A549 (cell line): Measurements from ENCODE around the gene CDH22.

ENCODE experiments used
- CBX2 ChIP-seq: fragments of 200-600 bp; sonication (generic); IDR thresholded peaks from 2 replicates; pipeline ENCODE4 v1.6.1; 2016; ENCODE audit warnings: low read depth, mild to moderate bottlenecking, borderline replicate concordance
- CHD4 ChIP-seq: fragments of 200-600 bp; sonication (generic); IDR thresholded peaks from 2 replicates; pipeline ENCODE4 v1.6.1; 2016; ENCODE audit warnings: antibody characterized with exemption, mild to moderate bottlenecking, borderline replicate concordance
- EP300 ChIP-seq, 2 experiments: fragments of >200 bp; sonication (Bioruptor Twin); formaldehyde crosslinking; IDR thresholded peaks; 2 replicates in 1 of 2; 3 replicates in 1 of 2; pipeline ENCODE4 v1.6.1; 2016 to 2017
- HDAC2 ChIP-seq: fragments of 200-600 bp; sonication (generic); IDR thresholded peaks from 2 replicates; pipeline ENCODE4 v1.6.1; 2016
- JUN ChIP-seq, 2 experiments: fragments of >200 bp; sonication (Bioruptor Twin); formaldehyde crosslinking; IDR thresholded peaks; 2 replicates in 1 of 2; 3 replicates in 1 of 2; pipeline ENCODE4 v1.6.1; 2016 to 2017
- POLR2A ChIP-seq: IDR thresholded peaks from 2 replicates; pipeline ENCODE4 v1.6.1; 2012; ENCODE audit warnings: mild to moderate bottlenecking, low read length
- POLR2AphosphoS2 ChIP-seq: conservative IDR thresholded peaks from 2 replicates; pipeline ENCODE4 v1.6.1; 2012; ENCODE audit warnings: low read length, improper control_type of control experiment, inconsistent platforms
- RFX5 ChIP-seq: fragments of 450-650 bp; IDR thresholded peaks from 2 replicates; pipeline ENCODE4 v1.7.1; 2014; ENCODE audit warnings: antibody characterized with exemption, mild to moderate bottlenecking, moderate library complexity
- ZNF302 ChIP-seq: fragments of 250-450 bp; sonication (Bioruptor Pico); IDR thresholded peaks from 2 replicates; pipeline ENCODE4 v1.9.0; 2021; ENCODE audit warnings: inconsistent platforms, mild to moderate bottlenecking, moderate library complexity
- TF ChIP-seq, protein P1 (sequence below): fragments of >200 bp; sonication (Bioruptor Twin); formaldehyde crosslinking; IDR thresholded peaks from 3 replicates; pipeline ENCODE4 v1.5.1; 2016
- TF ChIP-seq, protein P2 (sequence below): IDR thresholded peaks from 2 replicates; pipeline ENCODE4 v1.6.1; 2012

DNA sequence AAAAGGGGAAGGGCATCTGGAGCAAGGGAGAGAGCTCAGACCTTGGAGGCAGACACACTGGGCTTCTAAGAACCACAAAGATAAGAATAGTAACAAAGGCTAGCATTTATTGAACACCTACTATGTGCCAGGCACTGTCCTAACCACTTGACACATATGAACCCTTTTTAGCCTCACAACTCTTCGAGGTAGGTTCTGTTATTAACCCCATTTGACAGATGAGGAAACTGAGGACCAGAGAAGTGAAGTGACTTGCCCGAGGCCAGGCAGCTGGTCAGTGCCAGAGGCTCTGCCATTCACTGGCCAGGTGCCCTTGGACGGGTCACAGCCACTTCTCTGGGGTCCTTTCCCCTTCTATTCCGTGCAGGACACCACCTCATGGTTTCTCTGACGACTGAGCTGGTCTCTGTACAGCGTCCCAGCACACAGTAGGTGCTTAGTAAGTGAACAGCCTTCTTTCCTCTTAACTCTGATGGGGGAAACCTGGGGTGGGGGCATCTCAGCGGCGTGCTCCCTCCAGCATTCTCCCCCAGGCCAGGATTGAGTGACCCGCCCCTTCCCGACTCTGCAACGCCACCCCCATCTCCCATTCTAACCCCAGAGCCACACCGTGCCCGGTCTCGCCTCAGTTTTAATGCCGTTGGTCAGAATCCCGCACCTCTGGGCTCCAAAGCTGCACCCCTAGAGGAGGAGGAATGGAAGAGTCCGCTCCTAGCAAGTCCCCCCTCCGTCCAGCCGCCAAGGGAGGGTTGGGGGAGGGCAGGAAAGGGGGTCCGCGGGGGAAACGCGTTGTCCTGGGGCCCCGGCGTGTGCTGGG is 134.4 kb downstream of the CDH22 start:
- TF ChIP-seq POLR2A (no peak), JUN (IDR thresholded peaks at IDR 0.05) (no peak), CHD4 (no peak), HDAC2 (no peak), EP300 (IDR thresholded peaks at IDR 0.05) (no peak), RFX5 (no peak), CBX2 (no peak), ZNF302 (CRISPR knock-in tag) (no peak), POLR2AphosphoS2 (no peak)
- TF ChIP-seq, protein P1, sequence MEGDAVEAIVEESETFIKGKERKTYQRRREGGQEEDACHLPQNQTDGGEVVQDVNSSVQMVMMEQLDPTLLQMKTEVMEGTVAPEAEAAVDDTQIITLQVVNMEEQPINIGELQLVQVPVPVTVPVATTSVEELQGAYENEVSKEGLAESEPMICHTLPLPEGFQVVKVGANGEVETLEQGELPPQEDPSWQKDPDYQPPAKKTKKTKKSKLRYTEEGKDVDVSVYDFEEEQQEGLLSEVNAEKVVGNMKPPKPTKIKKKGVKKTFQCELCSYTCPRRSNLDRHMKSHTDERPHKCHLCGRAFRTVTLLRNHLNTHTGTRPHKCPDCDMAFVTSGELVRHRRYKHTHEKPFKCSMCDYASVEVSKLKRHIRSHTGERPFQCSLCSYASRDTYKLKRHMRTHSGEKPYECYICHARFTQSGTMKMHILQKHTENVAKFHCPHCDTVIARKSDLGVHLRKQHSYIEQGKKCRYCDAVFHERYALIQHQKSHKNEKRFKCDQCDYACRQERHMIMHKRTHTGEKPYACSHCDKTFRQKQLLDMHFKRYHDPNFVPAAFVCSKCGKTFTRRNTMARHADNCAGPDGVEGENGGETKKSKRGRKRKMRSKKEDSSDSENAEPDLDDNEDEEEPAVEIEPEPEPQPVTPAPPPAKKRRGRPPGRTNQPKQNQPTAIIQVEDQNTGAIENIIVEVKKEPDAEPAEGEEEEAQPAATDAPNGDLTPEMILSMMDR: no peak
- TF ChIP-seq, protein P2, sequence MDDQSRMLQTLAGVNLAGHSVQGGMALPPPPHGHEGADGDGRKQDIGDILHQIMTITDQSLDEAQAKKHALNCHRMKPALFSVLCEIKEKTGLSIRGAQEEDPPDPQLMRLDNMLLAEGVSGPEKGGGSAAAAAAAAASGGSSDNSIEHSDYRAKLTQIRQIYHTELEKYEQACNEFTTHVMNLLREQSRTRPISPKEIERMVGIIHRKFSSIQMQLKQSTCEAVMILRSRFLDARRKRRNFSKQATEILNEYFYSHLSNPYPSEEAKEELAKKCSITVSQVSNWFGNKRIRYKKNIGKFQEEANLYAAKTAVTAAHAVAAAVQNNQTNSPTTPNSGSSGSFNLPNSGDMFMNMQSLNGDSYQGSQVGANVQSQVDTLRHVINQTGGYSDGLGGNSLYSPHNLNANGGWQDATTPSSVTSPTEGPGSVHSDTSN: no peak
